ENCODE measurements around the gene EFNB1. TPM values are rescaled to one million over a fixed set of nuclear protein-coding genes. Genes with fewer than 3 reads are reported as not detected.

Gene EFNB1
- polyA plus RNA-seq, 3 donors, result 4.7 to 6.6 (median 5.4) TPM

- no peak overlapping the region for H3K27ac Mint-ChIP-seq
- peaks cover 0 to 4% of the 10 kb centered on the region in 2 donors for H3K36me3 Mint-ChIP-seq
- H2AFZ ChIP-seq (ENCODE audit: insufficient read depth, low read depth, low read length, poor library complexity, severe bottlenecking), result no peak overlapping the region
- TF ChIP-seq CTCF (IDR thresholded peaks at IDR 0.05), result no peak
- no peak overlapping the region for H3K4me3 Mint-ChIP-seq
- H3K9me3 ChIP-seq (replicated peaks in 1 of 2; ENCODE audit: control insufficient read depth in 1 of 2, insufficient read depth in 1 of 2, low read length in 2 of 2), result no peaks in the 10 kb centered on the region
- no peaks in the 10 kb centered on the region for H3K79me2 ChIP-seq (ENCODE audit: insufficient read depth, low read length)
- 93% methylated on average over 2 of the region's 6 CpGs for WGBS (ENCODE audit: insufficient coverage)
- H3K4me1 Mint-ChIP-seq, result peaks cover 32% of the 10 kb centered on the region
- no peak overlapping the region for H3K4me3 ChIP-seq (replicated peaks in 1 of 3; ENCODE audit: low read depth in 2 of 3, low read length in 3 of 3)
- H3K9me3 Mint-ChIP-seq, result peaks cover 0 to 11% (median 0%) of the 10 kb centered on the region in 7 donors
- peaks cover 19 to 34% (median 25%) of the 10 kb centered on the region in 3 donors for H3K27me3 Mint-ChIP-seq (ENCODE audit: low read depth in 3 of 3)
- DNase-seq, result no peak
- peaks cover 52% of the 10 kb centered on the region for H4K20me1 ChIP-seq (ENCODE audit: insufficient read depth, low read length)
- H3K4me2 ChIP-seq (replicated peaks; ENCODE audit: extremely low read depth, low read length, poor library complexity, severe bottlenecking), result no peak overlapping the region
- H3K4me1 ChIP-seq (ENCODE audit: control insufficient read depth in 1 of 2, insufficient read depth in 2 of 2, low read length in 2 of 2), result peaks cover 17 to 41% of the 10 kb centered on the region in 2 donors
- peaks cover 0 to 23% of the 10 kb centered on the region in 2 donors for H3K27me3 ChIP-seq (ENCODE audit: control insufficient read depth in 2 of 2, insufficient read depth in 2 of 2, low read length in 2 of 2)
- no peak overlapping the region for H3K27ac ChIP-seq (ENCODE audit: low read depth in 1 of 2, low read length in 2 of 2)
- H3K9ac ChIP-seq (ENCODE audit: insufficient read depth, low read length, poor library complexity, severe bottlenecking), result no peak overlapping the region
- no peaks in the 10 kb centered on the region for H3K36me3 ChIP-seq (replicated peaks in 1 of 2; ENCODE audit: control insufficient read depth in 1 of 2, insufficient read depth in 2 of 2, low read length in 2 of 2)
- intact Hi-C loops (cut with micrococcal nuclease), result no loop called here
These were observed 4.6 kb downstream of the EFNB1 start for GRCh38 chrX:68833448-68833805.

- H3K27ac Mint-ChIP-seq, result peak overlapping the region in 1 of 7 donors; percentile 4
- H3K36me3 Mint-ChIP-seq, result peaks cover 0 to 4% of the 10 kb centered on the region in 2 donors
- peaks cover 0 to 11% (median 0%) of the 10 kb centered on the region in 7 donors for H3K9me3 Mint-ChIP-seq
- WGBS (ENCODE audit: insufficient coverage), result no CpG with 5 or more reads among the region's 4 CpGs
- H3K4me3 Mint-ChIP-seq, result no peak overlapping the region
- peaks cover 28% of the 10 kb centered on the region for H3K4me1 Mint-ChIP-seq
- H2AFZ ChIP-seq (ENCODE audit: insufficient read depth, low read depth, low read length, poor library complexity, severe bottlenecking), result no peak overlapping the region
- H4K20me1 ChIP-seq (ENCODE audit: insufficient read depth, low read length), result peaks cover 52% of the 10 kb centered on the region
- H3K36me3 ChIP-seq (replicated peaks in 1 of 2; ENCODE audit: control insufficient read depth in 1 of 2, insufficient read depth in 2 of 2, low read length in 2 of 2), result no peaks in the 10 kb centered on the region
- TF ChIP-seq CTCF (IDR thresholded peaks at IDR 0.05), result no peak
- H3K27me3 ChIP-seq (ENCODE audit: control insufficient read depth in 2 of 2, insufficient read depth in 2 of 2, low read length in 2 of 2), result peaks cover 0 to 23% of the 10 kb centered on the region in 2 donors
- intact Hi-C loops (cut with micrococcal nuclease), result no loop called here
- peak in 1 of 3 donors; percentile 6 for DNase-seq
- peaks cover 16 to 39% of the 10 kb centered on the region in 2 donors for H3K4me1 ChIP-seq (ENCODE audit: control insufficient read depth in 1 of 2, insufficient read depth in 2 of 2, low read length in 2 of 2)
- H3K27ac ChIP-seq (ENCODE audit: low read depth in 1 of 2, low read length in 2 of 2), result no peak overlapping the region
- H3K9me3 ChIP-seq (replicated peaks in 1 of 2; ENCODE audit: control insufficient read depth in 1 of 2, insufficient read depth in 1 of 2, low read length in 2 of 2), result no peaks in the 10 kb centered on the region
- H3K9ac ChIP-seq (ENCODE audit: insufficient read depth, low read length, poor library complexity, severe bottlenecking), result no peak overlapping the region
- H3K27me3 Mint-ChIP-seq (ENCODE audit: low read depth in 3 of 3), result peaks cover 19 to 32% (median 25%) of the 10 kb centered on the region in 3 donors
- H3K79me2 ChIP-seq (ENCODE audit: insufficient read depth, low read length), result no peaks in the 10 kb centered on the region
- H3K4me3 ChIP-seq (replicated peaks in 1 of 3; ENCODE audit: low read depth in 2 of 3, low read length in 3 of 3), result no peak overlapping the region
- H3K4me2 ChIP-seq (replicated peaks; ENCODE audit: extremely low read depth, low read length, poor library complexity, severe bottlenecking), result no peak overlapping the region
These were observed 5.1 kb downstream of the EFNB1 start for GRCh38 chrX:68833855-68834331.

Measured in CD14-positive monocyte (primary cell).